ENCODE data around the gene ZNF436. TPM values are rescaled to one million over a fixed set of nuclear protein-coding genes. Genes with fewer than 3 reads are reported as not detected.
A peak's percentile ranks its signal among the peaks of the same experiment; 100 is the strongest.

ZNF436 gene
- total and polyA plus RNA-seq, 2 donors (not counting 1 experiment from before 2014, with no cell fraction given) = 1.9 to 10.1 TPM

- H3K4me3 Mint-ChIP-seq = peak overlapping the region; percentile 98
- Histone ChIP-seq H3K4me1 (ENCODE audit: control insufficient read depth in 2 of 2, insufficient read depth in 2 of 2, low read length in 2 of 2) (peaks cover 12 to 19% of the 10 kb centered on the region in 2 donors), H2AFZ (ENCODE audit: insufficient read depth, low read depth, low read length, poor library complexity, severe bottlenecking) (peak overlapping the region; percentile 100), H3K36me3 (replicated peaks in 1 of 2; ENCODE audit: control extremely low read depth in 1 of 2, control insufficient read depth in 1 of 2, extremely low read depth in 1 of 2, insufficient read depth in 2 of 2, low read length in 1 of 2) (no peaks in the 10 kb centered on the region), H3K4me3 (ENCODE audit: control extremely low read depth in 1 of 5, extremely low read depth in 1 of 5, insufficient read depth in 1 of 5, low read depth in 2 of 5, low read length in 4 of 5) (peak overlapping the region; percentile 93 to 100 (median 97)), H3K27me3 (replicated peaks in 1 of 4; ENCODE audit: control extremely low read depth in 1 of 4, control insufficient read depth in 3 of 4, insufficient read depth in 4 of 4, low read length in 3 of 4) (no peaks in the 10 kb centered on the region), H3K27ac (ENCODE audit: low read length in 2 of 2) (peak overlapping the region; percentile 81 to 85), H4K20me1 (ENCODE audit: control insufficient read depth, insufficient read depth, low read length, poor library complexity, severe bottlenecking) (no peaks in the 10 kb centered on the region), H3K4me2 (replicated peaks; ENCODE audit: low read depth, low read length, poor library complexity, severe bottlenecking) (peak overlapping the region; percentile 91), H3K9ac (ENCODE audit: low read length) (peak overlapping the region; percentile 89), H3K79me2 (ENCODE audit: control insufficient read depth, insufficient read depth, low read length) (peaks cover 16% of the 10 kb centered on the region), H3K9me3 (ENCODE audit: control extremely low read depth in 1 of 3, control insufficient read depth in 2 of 3, insufficient read depth in 1 of 3, low read length in 2 of 3) (peaks cover 0 to 7% (median 4%) of the 10 kb centered on the region in 3 donors)
- CTCF ChIA-PET = interaction anchor here (0.6 to 1.7 kb wide), 4 partner anchors 24 to 331 kb away, joined by 3 to 12 read pairs (median 4); partner anchors contain the start of gene HNRNPR
- POLR2A ChIA-PET = interaction anchor here (0.8 to 2.2 kb wide), 4 partner anchors 24 to 323 kb away, joined by 3 to 53 read pairs (median 4); partner anchors contain the start of genes HNRNPR and RPL11
- intact Hi-C loops (cut with micrococcal nuclease) = loop anchor here (1.0 to 5.0 kb wide), 6 partner anchors 24 to 432 kb away; partner anchors contain the start of genes ASAP3, E2F2, GALE and HNRNPR
- peaks cover 33% of the 10 kb centered on the region for H3K4me1 Mint-ChIP-seq
- H3K9me3 Mint-ChIP-seq (ENCODE audit: insufficient read depth) = no peaks in the 10 kb centered on the region
- DNase-seq (peak; percentile 93), ATAC-seq (ENCODE audit: low read depth) (peak; percentile 76)
- no peaks in the 10 kb centered on the region for H3K27me3 Mint-ChIP-seq
- WGBS (ENCODE audit: insufficient coverage) = under 1% methylated on average over 61 of the region's 61 CpGs
- no peak for TF ChIP-seq EZH2 (IDR thresholded peaks at IDR 0.05; ENCODE audit: borderline replicate concordance, insufficient read depth, low read depth, low read length, poor library complexity, severe bottlenecking)
- TF ChIP-seq CTCF (IDR thresholded peaks at IDR 0.05) = peak; percentile 10
- peak overlapping the region; percentile 99 for H3K27ac Mint-ChIP-seq
These were observed 888 bp downstream of the ZNF436 start for GRCh38 chr1:23368562-23369334.
